ENCODE measurements around the gene CIBAR2.

Gene CIBAR2

DNA sequence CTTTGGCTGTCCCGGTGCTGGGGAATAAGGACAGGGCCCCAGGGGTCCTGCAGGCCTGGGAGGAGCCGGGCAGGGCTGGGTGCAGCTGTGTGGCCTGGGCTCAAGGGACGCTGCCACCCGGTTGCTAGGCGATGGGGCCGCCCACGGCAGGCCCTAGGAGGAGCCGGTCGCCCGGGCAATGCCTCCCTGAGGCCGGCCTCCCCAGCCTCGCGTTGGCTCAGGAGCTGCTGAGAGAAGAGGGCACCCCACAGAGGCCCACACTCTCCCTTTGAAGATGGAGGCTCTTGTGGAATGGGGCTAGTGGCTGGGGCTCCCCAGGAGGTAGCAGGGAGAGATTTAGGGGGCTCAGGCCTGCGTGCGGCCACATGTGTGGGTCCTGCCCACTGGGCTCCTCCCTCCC is at the start of gene CIBAR2:
Gene CIBAR2 (minus strand): TSS at position 109 of the 400 bp plus-strand sequence. CDS start 120 bp downstream, outside the sequence.
- DNase-seq (ENCODE audit: extremely low spot score, insufficient read length, low read depth) (no peak), FAIRE-seq (no peak)

DNA sequence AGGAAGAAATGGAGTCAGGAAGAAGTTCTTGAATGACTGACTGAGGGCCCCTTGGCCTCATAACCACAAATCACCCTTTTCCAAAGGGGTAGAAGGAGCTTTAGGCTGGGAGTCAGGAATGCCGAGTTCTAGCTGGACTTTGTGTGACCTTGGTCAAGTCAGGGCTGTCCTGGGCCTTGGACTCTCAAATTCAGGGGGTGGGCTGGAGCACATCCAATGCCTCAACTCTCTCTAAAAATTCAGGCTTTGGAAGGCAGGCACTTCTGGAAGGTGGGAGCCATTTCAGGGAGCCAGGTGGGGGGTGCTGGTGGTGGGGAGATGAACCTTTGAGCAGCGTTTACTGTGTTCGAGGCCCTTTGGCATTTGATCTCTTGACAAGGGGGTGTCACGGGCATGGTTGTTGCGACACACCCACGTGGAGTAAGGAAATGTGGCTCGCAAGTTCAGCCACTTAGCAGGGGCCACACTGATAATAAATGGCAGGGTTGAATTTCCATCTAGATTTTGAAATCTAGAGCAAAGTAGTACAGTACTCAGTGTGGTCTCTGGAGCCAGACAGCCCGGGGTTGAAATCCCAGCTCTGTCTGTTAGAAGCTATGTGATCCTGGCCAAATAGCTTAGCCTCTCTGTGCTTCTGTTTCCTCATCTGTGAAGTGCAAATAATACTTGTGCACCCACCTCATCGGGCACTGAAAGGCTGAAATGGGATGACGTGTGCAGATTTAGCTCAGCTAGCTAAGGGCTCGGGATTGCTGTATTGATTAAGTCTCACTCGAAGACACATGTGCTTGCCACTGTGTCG is 47.1 kb upstream of the CIBAR2 start:
- DNase-seq (ENCODE audit: extremely low spot score, insufficient read length, low read depth) (no peak), FAIRE-seq (no peak)

DNA sequence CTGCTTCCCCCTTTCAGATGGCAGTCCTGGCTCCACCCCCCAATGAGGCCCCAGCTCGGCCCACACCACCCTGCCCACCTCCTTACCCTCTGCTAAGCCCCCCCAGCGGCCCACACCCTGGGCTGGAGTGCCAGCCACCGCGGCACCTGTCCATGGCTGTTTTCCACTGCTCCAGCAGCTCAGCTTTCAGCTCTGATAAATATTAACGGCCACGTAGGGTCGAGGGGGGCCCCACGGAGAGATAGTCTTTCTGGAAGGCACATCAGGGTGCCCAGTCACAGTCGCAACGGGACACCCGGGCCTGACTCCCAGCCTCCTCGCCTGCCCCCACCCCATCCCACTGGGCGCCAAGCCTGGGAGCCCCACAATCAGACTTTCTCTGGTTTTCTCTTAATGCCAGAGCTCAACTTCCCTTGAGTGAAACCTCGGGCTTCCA is 46.5 kb upstream of the CIBAR2 start:
- DNase-seq (ENCODE audit: extremely low spot score, insufficient read length, low read depth): no peak
- no peak for FAIRE-seq

DNA sequence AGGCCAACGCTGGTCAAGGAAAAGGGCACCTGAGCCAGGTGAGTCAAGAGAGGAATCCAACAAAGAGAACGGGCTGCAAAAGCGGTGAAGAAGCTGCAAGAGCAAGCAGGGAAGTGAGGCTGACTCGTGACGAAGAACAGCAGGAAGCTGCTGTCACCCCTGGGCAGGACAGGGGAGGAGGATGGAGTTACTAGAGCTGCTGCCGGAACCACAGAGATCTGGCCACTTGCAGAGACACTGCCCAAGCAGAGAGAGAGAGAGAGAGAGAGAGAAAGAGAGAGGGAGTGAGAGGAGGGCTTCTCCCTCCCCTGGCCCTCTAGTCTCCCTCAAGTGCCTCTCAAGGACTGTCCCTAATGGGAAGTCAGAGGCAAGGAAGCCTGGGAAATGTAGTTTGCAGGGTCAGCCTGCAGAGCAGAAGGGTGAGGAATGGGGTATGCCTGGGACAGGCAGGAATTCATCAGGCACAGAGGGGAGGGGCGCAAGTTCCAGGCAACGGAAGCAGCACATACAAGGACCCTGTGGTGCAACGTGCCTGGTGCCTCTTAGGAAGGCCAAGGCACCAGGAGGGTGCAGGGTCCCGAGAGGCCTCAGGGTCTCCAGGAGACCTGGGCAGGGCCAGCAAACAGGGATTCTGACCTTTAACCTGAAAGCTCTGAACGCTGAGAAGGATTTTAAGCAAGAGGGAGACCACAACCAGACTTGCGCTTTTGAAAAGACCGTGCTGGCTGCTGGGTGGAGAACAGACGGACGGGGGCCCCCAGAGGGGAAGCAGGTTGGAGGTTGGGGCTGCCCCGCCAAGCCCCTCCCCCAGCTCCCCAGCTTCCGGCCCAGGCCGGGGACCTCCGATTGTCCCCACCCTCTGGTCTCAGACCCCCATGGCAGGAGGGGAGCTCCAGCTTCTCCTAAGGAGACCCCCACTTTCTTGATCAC is 45.8 kb upstream of the CIBAR2 start:
- no peak for FAIRE-seq
- no peak for DNase-seq (ENCODE audit: extremely low spot score, insufficient read length, low read depth)

DNA sequence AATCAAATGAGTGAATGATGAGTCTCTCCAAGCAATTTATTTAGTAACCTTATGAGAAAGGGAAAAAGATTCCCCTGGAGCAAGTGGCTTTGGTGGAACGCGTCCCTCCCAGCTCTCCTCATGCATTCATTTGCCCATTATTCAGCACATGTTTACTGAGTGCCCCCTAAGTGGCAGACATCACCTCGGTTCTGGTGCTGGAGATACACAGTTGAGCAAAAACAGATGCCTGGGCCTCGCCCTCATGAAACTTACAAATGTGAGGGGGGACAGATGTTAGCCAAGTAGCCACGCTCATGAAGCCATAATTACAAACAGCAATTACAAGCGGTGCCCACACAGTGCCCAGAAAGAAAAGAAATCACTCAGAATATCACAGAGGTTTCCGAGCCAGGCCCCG is 45.1 kb upstream of the CIBAR2 start:
- FAIRE-seq (no peak), DNase-seq (ENCODE audit: extremely low spot score, insufficient read length, low read depth) (no peak)

DNA sequence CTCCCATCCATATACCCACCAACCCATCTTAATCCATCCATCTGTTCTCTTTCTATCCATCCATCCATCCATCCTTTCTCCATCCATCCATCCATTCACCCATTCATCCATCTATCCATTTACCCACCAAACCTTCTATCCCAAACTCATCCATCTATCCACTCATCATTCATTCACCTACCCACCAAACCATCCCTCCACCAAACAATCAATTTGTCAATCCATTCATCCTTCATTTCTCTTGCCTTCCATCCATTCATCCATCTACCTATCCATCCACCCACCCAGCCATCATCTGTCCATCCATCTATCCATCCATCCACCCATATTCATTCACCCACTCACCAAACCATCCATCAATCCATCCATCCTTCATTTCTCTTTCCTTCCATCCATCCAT is 44.6 kb upstream of the CIBAR2 start:
- no peak for DNase-seq (ENCODE audit: extremely low spot score, insufficient read length, low read depth)
- no peak for FAIRE-seq

DNA sequence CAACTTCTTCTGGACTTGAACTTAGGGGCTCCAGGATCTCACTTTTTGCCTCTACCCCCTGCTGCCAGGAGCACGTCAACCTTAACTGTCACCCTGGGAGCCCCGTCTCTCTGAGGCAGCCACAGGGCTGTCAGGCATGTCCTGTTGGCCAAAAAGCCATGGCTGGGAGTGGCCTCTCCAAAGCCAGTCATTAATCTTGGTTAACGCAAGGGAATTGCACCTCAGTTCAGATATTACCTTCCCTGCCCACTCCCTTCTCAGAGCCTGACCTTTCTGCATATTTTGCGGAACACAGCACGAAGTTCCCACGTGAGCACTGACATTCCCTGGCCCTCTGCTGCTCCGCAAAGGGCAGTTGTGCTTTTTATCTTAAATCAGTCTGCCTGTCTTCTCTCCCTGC is 44.2 kb upstream of the CIBAR2 start:
- FAIRE-seq (no peak), DNase-seq (ENCODE audit: extremely low spot score, insufficient read length, low read depth) (no peak)

DNA sequence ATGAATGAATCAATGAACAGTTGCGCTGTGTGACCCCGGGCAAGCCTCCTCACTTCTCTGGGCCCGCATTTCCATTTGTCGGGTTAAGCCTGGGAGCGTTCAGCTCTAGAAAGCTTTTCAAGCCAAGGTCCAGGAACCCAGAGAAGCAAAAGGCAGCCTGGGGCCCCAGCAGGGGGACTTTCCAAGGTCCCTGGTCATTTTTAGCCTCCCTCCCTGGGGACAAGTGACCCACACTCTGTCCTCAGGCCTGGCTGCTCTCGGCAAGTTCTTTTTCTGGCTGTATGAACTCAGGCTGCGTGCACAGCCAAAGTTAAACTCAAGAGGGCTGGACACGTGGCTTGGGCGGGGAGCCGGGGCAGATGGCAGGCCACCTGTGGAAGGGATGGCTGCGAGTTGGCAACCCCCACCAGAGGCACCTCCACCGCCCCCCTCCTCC is 41.4 kb upstream of the CIBAR2 start:
- FAIRE-seq (no peak), DNase-seq (ENCODE audit: extremely low spot score, insufficient read length, low read depth) (no peak)

DNA sequence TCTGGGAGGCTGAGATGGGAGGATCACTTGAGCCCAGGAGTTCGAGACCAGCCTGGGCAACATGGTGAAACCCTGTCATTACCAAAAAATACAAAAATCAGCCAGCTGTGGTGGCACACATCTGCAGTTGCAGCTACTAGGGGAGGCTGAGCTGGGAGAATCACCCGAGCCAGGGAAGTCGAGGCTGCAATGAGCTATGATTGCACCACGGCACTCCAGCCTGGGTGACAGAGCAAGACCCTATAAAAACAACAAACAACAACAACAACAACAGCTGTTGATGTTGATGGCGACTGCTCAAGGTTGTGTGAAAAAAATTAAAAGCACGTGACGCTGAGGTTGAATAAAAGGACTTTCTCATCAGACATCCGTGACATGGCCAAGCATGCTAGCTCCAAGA is 40.8 kb upstream of the CIBAR2 start:
- FAIRE-seq: no peak
- DNase-seq (ENCODE audit: extremely low spot score, insufficient read length, low read depth): no peak

DNA sequence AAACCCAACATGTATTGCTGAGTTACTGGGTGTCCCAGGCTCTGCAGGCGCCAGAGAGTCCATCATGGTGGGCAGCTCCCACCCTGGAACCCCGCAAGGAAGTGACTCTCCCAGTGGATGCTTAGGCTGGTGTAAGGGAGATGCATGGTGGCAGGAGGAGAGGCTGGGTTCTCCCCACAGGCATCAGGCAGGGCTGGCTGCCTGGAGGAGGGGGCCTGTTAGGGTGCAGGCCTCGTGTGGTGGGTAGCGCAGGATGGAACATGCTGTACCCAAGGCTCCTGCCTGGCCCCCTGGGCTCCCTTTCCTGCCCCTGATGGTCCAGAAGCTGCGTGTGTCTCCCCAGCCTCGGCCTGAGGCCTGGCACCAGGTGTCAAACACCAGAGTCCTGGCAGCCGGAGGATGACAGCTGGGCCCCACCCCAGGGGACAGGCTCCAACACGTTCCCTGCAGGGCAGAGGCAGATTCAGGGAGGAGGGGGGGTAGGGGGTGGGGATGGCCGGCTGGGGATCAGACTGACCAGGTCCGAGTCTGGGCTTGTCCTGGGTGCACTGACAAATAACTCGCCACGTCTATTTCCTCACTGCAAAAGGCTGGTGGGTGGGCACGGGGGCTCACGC is 40.2 kb upstream of the CIBAR2 start:
- no peak for FAIRE-seq

DNA sequence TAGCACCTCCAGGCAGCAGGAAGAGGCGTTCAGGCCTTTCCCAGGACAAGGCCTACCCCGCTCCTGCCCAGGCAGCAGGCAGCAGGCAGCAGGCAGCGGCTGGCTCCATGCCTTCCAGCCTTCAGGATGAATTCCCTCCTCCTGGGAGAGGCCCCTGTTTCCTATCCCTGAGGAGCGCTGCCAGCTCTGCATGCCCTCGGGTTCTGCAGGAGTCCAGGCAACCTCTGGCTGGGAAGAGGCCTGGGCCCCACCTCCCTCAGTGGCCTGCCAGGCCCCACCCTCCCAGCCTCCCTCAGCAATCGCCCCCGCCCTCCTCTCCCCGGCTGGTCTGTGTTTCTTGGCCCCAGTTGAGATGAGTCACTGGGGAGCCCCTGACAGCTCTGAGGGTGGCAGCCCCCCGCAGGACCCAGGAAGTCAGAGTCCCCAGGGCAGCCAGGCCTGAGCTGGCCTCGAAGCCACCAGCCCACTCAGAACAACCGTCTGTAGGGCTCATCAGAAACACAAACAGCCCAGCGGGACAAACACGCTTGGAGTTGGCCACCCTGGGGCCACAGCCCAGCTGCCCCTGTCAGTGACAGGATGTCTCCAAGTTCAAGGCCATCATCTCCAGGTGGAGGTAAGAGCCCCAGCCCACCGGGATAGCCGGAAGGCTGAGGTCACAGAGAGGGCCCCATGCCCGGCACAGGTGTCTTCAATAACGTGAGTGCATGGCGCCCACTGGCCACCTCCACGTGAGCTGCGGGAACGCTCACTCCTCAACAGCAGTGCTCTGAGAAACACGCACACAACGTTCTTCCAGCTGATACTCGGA is 39.5 kb upstream of the CIBAR2 start:
- FAIRE-seq (no peak), DNase-seq (ENCODE audit: extremely low spot score, insufficient read length, low read depth) (no peak)

More for the DNA sequence above, 40.2 kb upstream of the CIBAR2 start:
- DNase-seq (ENCODE audit: extremely low spot score, insufficient read length, low read depth): no peak

DNA sequence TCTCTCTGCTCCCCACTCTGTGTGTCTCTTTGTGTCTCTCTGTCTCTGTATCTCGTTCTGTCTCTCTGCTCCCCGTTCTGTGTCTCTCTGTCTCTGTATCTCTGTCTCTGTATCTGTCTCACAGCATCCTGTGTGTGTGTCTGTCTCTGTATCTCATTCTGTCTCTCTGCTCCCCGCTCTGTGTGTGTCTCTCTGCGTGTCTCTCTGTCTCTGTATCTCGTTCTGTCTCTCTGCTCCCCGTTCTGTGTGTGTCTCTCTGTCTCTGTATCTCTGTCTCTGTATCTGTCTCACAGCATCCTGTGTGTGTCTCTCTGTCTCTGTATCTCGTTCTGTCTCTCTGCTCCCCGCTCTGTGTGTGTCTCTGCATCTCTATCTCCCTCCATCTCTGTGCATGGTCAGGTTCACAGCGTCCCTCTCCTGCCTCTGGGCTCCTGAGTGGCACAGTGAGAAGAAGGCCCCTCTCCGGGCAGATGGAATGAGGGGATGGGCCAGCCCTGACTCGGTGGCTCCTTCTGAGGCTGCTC is 38.9 kb upstream of the CIBAR2 start:
- DNase-seq (ENCODE audit: extremely low spot score, insufficient read length, low read depth) (no peak), FAIRE-seq (no peak)

DNA sequence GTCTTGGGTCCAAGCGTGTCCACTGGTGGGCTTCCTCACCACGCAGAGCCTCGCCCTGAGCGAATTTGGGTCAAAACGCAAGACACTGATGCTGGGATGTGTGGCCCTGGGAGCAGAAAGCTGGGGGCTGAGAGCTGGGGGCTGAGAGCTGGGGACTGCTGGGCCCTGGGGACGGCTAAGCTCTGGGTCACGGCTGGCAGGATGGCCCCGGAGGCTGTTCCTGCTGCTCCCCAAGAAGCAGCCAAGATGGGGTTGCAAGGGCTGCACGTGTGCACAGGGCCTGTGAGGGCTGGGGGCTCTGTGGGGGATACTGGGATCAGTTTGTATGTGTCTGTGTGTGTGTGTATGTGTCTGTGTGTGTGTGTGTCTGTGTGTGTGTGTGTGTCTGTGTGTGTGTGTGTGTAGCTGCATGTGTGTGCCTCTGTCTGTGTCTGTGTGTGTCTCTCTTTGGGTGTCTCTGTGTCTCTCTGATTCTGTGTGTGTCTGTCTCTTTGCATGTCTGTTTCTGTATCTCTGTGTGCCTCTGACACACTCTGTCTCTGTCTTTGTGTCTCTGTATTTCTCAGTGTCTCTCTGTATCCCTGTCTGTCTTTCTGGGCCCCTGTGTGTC is 38.2 kb upstream of the CIBAR2 start:
- DNase-seq (ENCODE audit: extremely low spot score, insufficient read length, low read depth) (no peak), FAIRE-seq (no peak)

DNA sequence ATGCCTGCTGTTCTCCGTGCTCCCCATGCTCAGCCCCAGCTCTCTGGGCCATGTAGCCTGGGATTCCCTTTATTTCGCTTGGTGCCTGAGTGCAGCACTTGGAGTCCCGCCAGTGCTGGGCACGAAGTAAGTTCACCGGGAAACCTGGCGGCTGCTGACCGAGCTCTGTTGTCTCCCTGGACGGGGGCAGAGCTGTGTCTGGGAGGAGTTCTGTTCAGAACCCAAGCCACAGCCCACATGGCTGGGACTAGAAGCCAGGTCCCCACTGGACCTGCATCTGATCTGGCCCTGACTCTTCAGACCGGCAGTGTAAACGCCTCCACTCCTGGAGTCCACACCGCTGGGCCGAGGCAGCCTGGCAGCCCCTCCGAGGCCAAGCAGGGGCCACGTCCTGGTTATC is 37.5 kb upstream of the CIBAR2 start:
- FAIRE-seq (no peak), DNase-seq (ENCODE audit: extremely low spot score, insufficient read length, low read depth) (no peak)

DNA sequence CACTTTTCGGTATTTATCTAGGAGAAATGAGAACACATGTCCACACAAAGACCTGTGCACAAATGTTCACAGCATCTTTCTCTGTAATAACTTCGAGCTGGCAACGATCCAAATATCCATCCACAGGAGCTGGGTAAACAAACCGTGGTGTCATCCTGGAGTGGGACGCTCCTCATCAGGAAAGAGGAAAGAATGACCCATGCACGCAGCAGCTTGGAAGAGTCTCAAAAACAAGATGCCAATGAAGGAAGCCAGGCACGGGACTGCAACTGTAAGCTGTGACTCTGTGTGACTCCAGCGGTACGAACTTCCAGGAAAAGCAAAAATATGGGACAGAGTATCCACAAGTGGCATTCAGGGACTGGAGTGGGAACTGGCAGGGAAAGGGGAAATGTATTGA is 36.7 kb upstream of the CIBAR2 start:
- no peak for DNase-seq (ENCODE audit: extremely low spot score, insufficient read length, low read depth)
- no peak for FAIRE-seq

DNA sequence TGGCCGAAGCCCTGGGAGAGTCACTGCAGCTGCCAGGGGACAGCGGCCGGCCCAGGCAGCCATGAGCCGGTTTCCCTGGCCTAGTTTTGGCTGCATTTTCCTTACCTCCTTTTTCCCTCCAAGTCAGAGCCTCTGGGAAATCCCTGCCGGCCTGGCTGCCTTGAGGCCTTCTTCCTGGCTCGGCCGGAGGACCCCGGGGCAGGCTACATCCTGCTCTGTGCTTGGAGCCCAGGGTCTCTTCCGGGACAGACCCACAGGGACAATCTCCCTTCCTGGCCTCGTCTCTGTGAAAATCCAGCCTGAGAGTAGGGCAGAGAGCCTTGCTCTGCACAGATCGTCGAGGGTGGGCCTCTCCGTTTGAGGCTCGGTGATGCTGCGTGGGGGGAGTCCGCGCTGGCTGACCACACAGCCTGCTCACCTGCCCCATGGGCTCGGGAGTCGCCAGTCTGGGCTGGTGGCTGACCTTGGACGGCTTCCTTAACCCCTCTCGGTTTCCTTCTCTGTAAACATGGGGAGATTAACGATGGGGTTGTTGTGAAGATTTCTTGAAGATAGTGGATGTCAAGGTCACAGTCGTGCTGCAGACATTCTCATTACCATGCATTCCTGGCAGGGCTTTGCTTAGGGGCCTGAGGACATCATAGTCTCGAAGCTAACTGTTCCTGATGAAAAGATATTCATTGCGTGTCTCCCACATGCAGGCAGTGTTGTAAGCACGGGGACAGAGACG is 34.8 kb upstream of the CIBAR2 start:
- no peak for FAIRE-seq
- DNase-seq (ENCODE audit: extremely low spot score, insufficient read length, low read depth): no peak

DNA sequence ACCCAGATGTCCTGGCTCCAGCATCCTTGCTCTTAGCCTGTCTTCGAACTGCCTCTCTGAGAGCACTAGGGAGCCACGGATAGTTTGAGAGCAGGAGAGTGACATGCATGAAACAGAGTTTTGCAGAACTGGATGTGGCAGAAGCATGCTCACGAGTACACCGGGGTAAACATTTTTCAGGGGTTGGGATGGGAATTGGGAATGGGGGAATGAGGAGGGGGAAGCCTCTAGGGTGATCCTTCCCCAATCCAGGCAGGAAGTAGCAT is 34.2 kb upstream of the CIBAR2 start:
- FAIRE-seq (no peak), DNase-seq (ENCODE audit: extremely low spot score, insufficient read length, low read depth) (no peak)

DNA sequence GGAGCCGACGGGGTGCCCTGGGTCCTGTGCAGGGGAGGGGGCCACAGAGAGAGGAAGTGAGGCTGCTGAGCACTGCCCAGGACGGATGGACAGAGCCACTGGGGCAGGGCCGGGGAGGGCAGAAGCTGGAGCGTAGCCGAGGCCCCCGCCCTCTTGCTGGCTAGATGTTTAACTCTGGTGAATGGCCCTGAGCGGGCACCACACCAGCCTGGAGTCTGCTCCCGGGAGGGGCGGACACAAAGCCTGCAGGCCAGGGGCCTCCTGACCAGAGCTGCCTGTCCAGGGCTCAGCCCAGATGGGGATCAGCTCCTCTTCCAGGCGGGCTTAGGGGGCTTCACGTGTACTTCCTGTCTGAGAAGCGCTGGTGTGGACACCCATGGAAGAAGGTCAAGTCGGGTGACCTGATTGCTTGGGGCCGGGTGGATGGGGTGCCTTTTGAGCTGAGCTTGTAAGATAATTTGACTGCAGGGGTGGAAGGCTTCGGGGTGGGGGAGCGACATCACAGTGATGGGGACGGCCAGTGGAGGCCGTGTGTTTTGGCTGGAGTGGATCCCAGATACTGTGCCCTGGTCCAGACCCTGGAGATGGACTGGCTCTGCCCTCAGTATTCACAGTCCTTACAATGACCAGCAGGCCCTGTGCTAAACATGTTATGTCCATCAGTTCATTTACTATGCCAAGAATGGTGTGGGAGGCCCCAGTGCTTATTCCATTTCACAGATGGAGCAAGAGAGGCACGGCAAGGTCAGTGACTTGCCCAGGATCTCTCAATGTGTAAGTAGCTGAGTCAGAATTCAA is 33.7 kb upstream of the CIBAR2 start:
- FAIRE-seq (no peak), DNase-seq (ENCODE audit: extremely low spot score, insufficient read length, low read depth) (no peak)

Measured in GM18507 (cell line).